Activated CD8-positive, alpha-beta T cell treated with anti-CD3 and anti-CD28 coated beads for 36 hours (primary cell): ENCODE measurements around the gene CMIP. TPM values are rescaled to one million over a fixed set of nuclear protein-coding genes. Genes with fewer than 3 reads are reported as not detected.

Experiments
- ATAC-seq: fragments of 200-7000 bp; cut with Tn5 transposase; one replicate; pipeline ENCODE4 v1.10.0; 2021; ENCODE audit warnings: mild to moderate bottlenecking, moderate library complexity
- CTCF ChIA-PET: fragments of 350-600 bp; sonication (Branson Sonifier 250); formaldehyde crosslinking; loops from one replicate; lab custom pipeline; 2021; ENCODE audit warnings: antibody characterized with exemption; lab: Charles Lee
- POLR2A ChIA-PET: fragments of 350-600 bp; sonication (Branson Sonifier 250); formaldehyde crosslinking; loops from one replicate; lab custom pipeline; 2021; ENCODE audit warnings: antibody characterized with exemption; lab: Charles Lee
- DNase-seq: peaks from one replicate; pipeline ENCODE4 v3.0.0-alpha.2; 2020
- H3K27ac Mint-ChIP-seq: one replicate; pipeline ENCODE4 v1.8.0; 2021; ENCODE audit warnings: mild to moderate bottlenecking, mixed read lengths
- H3K27me3 Mint-ChIP-seq: one replicate; pipeline ENCODE4 v1.8.0; 2021; ENCODE audit warnings: mixed read lengths
- H3K36me3 Mint-ChIP-seq: one replicate; pipeline ENCODE4 v1.8.0; 2021; ENCODE audit warnings: low read depth, mixed read lengths
- H3K4me1 Mint-ChIP-seq: one replicate; pipeline ENCODE4 v1.8.0; 2021; ENCODE audit warnings: low read depth, mixed read lengths
- H3K4me3 Mint-ChIP-seq: one replicate; pipeline ENCODE4 v1.8.0; 2021; ENCODE audit warnings: mild to moderate bottlenecking, moderate library complexity, mixed read lengths
- H3K9me3 Mint-ChIP-seq: one replicate; pipeline ENCODE4 v1.8.0; 2021; ENCODE audit warnings: mixed read lengths
- intact Hi-C: fragments of 100-400 bp; cut with micrococcal nuclease; formaldehyde crosslinking; loops from one replicate; pipeline ENCODE4 v1.10.0; 2022
- total RNA-seq, 2 experiments: library from RNA; stranded (reverse); gene quantifications; one replicate each; pipeline ENCODE4 v1.2.3, GENCODE V29; 2021
- TF ChIP-seq, protein P1 (sequence below): fragments of 200-600 bp; IDR thresholded peaks from one replicate; pipeline ENCODE4 v1.8.0; 2022; ENCODE audit warnings: antibody characterized with exemption, mild to moderate bottlenecking

Gene CMIP
- total RNA-seq, 2 experiments from 2014 or later = 37.6 to 38.5 TPM

GRCh38 chr16:81515721-81516120 is 71.1 kb downstream of the CMIP start:
- CTCF ChIA-PET = no interaction called here

DNA sequence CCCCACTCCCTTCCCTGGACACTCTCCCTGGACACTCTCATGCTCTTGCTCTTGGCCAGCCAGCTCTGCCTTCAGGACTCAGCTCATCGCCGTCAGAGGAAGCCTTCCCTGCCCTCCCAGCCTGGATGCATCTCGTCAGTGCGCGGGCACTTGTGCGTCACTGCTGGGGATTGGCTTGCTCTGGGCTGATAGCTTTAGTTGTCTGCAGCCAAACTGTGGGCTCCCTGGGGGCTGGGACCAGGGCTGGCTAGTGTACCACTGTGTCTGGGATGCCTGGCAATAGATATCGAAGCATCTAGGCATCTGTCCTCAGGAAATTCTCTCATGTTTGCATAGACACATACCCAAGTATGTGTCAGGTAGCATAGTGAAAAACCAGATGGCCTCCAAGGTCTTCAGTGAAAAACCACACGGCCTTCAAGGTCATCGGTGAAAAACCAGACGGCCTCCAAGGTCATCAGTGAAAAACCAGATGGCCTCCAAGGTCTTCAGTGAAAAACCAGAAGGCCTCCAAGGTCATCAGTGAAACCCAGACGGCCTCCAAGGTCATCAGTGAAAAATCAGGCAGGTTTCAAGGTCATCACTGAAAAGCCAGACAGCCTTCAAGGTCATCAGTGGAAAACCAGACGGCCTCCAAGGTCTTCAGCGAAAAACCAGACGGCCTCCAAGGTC is 72.0 kb downstream of the CMIP start:
- intact Hi-C loops = no loop called here
- Mint-ChIP-seq H3K36me3 (no peaks in the 10 kb centered on the region), H3K4me1 (peaks cover 34% of the 10 kb centered on the region), H3K27ac (no peak overlapping the region), H3K9me3 (no peaks in the 10 kb centered on the region), H3K27me3 (no peaks in the 10 kb centered on the region), H3K4me3 (no peak overlapping the region)
- DNase-seq (no peak), ATAC-seq (no peak)
- ChIA-PET CTCF (no interaction called here), POLR2A (no interaction called here)
- TF ChIP-seq, protein P1, sequence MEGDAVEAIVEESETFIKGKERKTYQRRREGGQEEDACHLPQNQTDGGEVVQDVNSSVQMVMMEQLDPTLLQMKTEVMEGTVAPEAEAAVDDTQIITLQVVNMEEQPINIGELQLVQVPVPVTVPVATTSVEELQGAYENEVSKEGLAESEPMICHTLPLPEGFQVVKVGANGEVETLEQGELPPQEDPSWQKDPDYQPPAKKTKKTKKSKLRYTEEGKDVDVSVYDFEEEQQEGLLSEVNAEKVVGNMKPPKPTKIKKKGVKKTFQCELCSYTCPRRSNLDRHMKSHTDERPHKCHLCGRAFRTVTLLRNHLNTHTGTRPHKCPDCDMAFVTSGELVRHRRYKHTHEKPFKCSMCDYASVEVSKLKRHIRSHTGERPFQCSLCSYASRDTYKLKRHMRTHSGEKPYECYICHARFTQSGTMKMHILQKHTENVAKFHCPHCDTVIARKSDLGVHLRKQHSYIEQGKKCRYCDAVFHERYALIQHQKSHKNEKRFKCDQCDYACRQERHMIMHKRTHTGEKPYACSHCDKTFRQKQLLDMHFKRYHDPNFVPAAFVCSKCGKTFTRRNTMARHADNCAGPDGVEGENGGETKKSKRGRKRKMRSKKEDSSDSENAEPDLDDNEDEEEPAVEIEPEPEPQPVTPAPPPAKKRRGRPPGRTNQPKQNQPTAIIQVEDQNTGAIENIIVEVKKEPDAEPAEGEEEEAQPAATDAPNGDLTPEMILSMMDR = no peak

More at GRCh38 chr16:81515721-81516120, 71.1 kb downstream of the CMIP start:
- H3K9me3 Mint-ChIP-seq = no peaks in the 10 kb centered on the region
- no peak overlapping the region for H3K27ac Mint-ChIP-seq
- H3K4me3 Mint-ChIP-seq = no peak overlapping the region
- no peaks in the 10 kb centered on the region for H3K36me3 Mint-ChIP-seq
- H3K27me3 Mint-ChIP-seq = no peaks in the 10 kb centered on the region
- intact Hi-C loops = no loop called here
- POLR2A ChIA-PET = no interaction called here
- TF ChIP-seq, protein P1 = no peak
- ATAC-seq (no peak), DNase-seq (no peak)
- peaks cover 26% of the 10 kb centered on the region for H3K4me1 Mint-ChIP-seq

DNA sequence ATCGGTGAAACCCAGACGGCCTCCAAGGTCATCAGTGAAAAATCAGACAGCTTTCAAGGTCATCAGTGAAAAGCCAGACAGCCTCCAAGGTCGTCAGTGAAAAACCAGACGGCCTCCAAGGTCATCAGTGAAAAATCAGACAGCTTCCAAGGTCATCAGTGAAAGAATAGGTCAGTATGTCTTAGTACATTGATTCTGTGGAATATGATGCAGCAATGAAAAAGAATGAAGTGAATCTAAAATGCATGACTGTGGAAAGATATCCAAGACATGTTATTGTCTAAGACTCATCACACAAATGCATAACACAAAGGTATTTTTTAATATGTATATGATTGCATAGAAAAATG is 72.5 kb downstream of the CMIP start:
- no peak for ATAC-seq
- no peaks in the 10 kb centered on the region for H3K36me3 Mint-ChIP-seq
- no peak for DNase-seq
- H3K27ac Mint-ChIP-seq = no peak overlapping the region
- H3K4me1 Mint-ChIP-seq = peaks cover 40% of the 10 kb centered on the region
- CTCF ChIA-PET = no interaction called here
- TF ChIP-seq, protein P1 = no peak
- intact Hi-C loops = no loop called here
- H3K9me3 Mint-ChIP-seq = no peaks in the 10 kb centered on the region
- POLR2A ChIA-PET = no interaction called here
- no peak overlapping the region for H3K4me3 Mint-ChIP-seq
- H3K27me3 Mint-ChIP-seq = no peaks in the 10 kb centered on the region

GRCh38 chr16:81517629-81518438 is 73.2 kb downstream of the CMIP start:
- ChIA-PET POLR2A (no interaction called here), CTCF (no interaction called here)
- DNase-seq = no peak
- H3K9me3 Mint-ChIP-seq = no peaks in the 10 kb centered on the region
- intact Hi-C loops = no loop called here
- no peak overlapping the region for H3K27ac Mint-ChIP-seq
- H3K4me1 Mint-ChIP-seq = peaks cover 45% of the 10 kb centered on the region
- ATAC-seq = no peak
- TF ChIP-seq, protein P1 = no peak
- no peaks in the 10 kb centered on the region for H3K36me3 Mint-ChIP-seq
- no peak overlapping the region for H3K4me3 Mint-ChIP-seq
- H3K27me3 Mint-ChIP-seq = no peaks in the 10 kb centered on the region

GRCh38 chr16:81518439-81518757 is 73.8 kb downstream of the CMIP start:
- no peaks in the 10 kb centered on the region for H3K36me3 Mint-ChIP-seq
- CTCF ChIA-PET = no interaction called here
- H3K4me3 Mint-ChIP-seq = no peak overlapping the region
- peaks cover 46% of the 10 kb centered on the region for H3K4me1 Mint-ChIP-seq
- POLR2A ChIA-PET = no interaction called here
- DNase-seq = no peak
- TF ChIP-seq, protein P1 = no peak
- no peak for ATAC-seq
- no peaks in the 10 kb centered on the region for H3K9me3 Mint-ChIP-seq
- intact Hi-C loops = no loop called here
- no peaks in the 10 kb centered on the region for H3K27me3 Mint-ChIP-seq
- no peak overlapping the region for H3K27ac Mint-ChIP-seq
